OCI-LY1 (cell line): ENCODE measurements around the gene ST3GAL5.

Source experiments
- EZH2 ChIP-seq: fragments of 200-600 bp; sonication (generic), shearing (Covaris generic); IDR thresholded peaks from 2 replicates; pipeline ENCODE4 v1.8.0; 2017; ENCODE audit warnings: borderline replicate concordance, mixed run types, mild to moderate bottlenecking, antibody characterized with exemption, low read length, moderate library complexity, mixed read lengths
- TF ChIP-seq, protein P1 (sequence below): fragments of 200-600 bp; sonication (generic), shearing (Covaris generic); IDR thresholded peaks from 2 replicates; pipeline ENCODE4 v1.5.1; 2017; ENCODE audit warnings: mild to moderate bottlenecking, antibody characterized with exemption, low read length, moderate library complexity, mixed read lengths

DNA sequence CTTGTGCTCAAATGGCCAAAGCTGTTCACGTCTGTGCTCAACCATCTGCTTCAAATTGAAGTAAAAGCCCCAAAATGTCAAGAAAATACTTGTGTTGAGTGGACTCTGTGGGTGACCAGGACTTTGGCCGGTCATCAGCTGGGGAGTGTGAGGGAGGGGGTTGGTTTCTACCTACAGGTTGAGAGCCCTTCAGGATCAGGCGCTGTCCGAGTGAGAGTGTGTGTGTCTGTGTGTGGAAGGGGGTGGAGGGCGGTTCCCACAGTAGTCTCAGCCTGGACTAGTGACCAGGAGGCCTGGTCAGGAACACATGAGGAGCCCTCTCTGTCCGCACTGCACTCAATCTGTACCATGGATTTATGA lies 100.8 kb downstream of the ST3GAL5 start:
- TF ChIP-seq, protein P1, sequence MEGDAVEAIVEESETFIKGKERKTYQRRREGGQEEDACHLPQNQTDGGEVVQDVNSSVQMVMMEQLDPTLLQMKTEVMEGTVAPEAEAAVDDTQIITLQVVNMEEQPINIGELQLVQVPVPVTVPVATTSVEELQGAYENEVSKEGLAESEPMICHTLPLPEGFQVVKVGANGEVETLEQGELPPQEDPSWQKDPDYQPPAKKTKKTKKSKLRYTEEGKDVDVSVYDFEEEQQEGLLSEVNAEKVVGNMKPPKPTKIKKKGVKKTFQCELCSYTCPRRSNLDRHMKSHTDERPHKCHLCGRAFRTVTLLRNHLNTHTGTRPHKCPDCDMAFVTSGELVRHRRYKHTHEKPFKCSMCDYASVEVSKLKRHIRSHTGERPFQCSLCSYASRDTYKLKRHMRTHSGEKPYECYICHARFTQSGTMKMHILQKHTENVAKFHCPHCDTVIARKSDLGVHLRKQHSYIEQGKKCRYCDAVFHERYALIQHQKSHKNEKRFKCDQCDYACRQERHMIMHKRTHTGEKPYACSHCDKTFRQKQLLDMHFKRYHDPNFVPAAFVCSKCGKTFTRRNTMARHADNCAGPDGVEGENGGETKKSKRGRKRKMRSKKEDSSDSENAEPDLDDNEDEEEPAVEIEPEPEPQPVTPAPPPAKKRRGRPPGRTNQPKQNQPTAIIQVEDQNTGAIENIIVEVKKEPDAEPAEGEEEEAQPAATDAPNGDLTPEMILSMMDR: no peak
- no peak for TF ChIP-seq EZH2
